Loucy (cell line): ENCODE measurements around the gene LRIG1.

Source experiments
- EZH2phosphoT487 ChIP-seq: fragments of 200-600 bp; IDR thresholded peaks from 2 replicates; pipeline ENCODE4 v1.6.1; 2018; ENCODE audit warnings: antibody characterized with exemption, mild to moderate bottlenecking, moderate library complexity, borderline replicate concordance
- TF ChIP-seq, protein P1 (sequence below): fragments of 200-600 bp; sonication (generic); conservative IDR thresholded peaks from 2 replicates; pipeline ENCODE4 v1.5.1; 2014; ENCODE audit warnings: mild to moderate bottlenecking, antibody characterized with exemption, low read length

- TF ChIP-seq, protein P1, sequence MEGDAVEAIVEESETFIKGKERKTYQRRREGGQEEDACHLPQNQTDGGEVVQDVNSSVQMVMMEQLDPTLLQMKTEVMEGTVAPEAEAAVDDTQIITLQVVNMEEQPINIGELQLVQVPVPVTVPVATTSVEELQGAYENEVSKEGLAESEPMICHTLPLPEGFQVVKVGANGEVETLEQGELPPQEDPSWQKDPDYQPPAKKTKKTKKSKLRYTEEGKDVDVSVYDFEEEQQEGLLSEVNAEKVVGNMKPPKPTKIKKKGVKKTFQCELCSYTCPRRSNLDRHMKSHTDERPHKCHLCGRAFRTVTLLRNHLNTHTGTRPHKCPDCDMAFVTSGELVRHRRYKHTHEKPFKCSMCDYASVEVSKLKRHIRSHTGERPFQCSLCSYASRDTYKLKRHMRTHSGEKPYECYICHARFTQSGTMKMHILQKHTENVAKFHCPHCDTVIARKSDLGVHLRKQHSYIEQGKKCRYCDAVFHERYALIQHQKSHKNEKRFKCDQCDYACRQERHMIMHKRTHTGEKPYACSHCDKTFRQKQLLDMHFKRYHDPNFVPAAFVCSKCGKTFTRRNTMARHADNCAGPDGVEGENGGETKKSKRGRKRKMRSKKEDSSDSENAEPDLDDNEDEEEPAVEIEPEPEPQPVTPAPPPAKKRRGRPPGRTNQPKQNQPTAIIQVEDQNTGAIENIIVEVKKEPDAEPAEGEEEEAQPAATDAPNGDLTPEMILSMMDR = no peak
- TF ChIP-seq EZH2phosphoT487 = no peak
Observed at GRCh38 chr3:66385066-66385465, 115.8 kb downstream of the LRIG1 start.
